Activated CD4-positive, alpha-beta T cell treated with anti-CD3 and anti-CD28 coated beads for 36 hours (primary cell): ENCODE measurements around the gene TMEM266. TPM values are rescaled to one million over a fixed set of nuclear protein-coding genes. Genes with fewer than 3 reads are reported as not detected.

Experiments
- ATAC-seq: fragments of 200-7000 bp; cut with Tn5 transposase; one replicate; pipeline ENCODE4 v1.10.0; 2021; ENCODE audit warnings: mild to moderate bottlenecking, moderate library complexity
- CTCF ChIA-PET: fragments of 350-600 bp; sonication (Branson Sonifier 250); formaldehyde crosslinking; loops from one replicate; lab custom pipeline; 2021; ENCODE audit warnings: antibody characterized with exemption; lab: Charles Lee
- POLR2A ChIA-PET: fragments of 350-600 bp; sonication (Branson Sonifier 250); formaldehyde crosslinking; loops from one replicate; lab custom pipeline; 2021; ENCODE audit warnings: antibody characterized with exemption, inconsistent platforms; lab: Charles Lee
- DNase-seq: peaks from one replicate; pipeline ENCODE4 v3.0.0-alpha.2; 2020
- H3K27ac Mint-ChIP-seq: one replicate; pipeline ENCODE4 v1.8.0; 2021; ENCODE audit warnings: mixed read lengths
- H3K27me3 Mint-ChIP-seq: one replicate; pipeline ENCODE4 v1.8.0; 2021; ENCODE audit warnings: mixed read lengths
- H3K36me3 Mint-ChIP-seq: one replicate; pipeline ENCODE4 v1.8.0; 2021; ENCODE audit warnings: low read depth, mixed read lengths
- H3K4me1 Mint-ChIP-seq: one replicate; pipeline ENCODE4 v1.8.0; 2021; ENCODE audit warnings: mixed read lengths
- H3K4me3 Mint-ChIP-seq: one replicate; pipeline ENCODE4 v1.8.0; 2021; ENCODE audit warnings: mild to moderate bottlenecking, moderate library complexity, mixed read lengths
- H3K9me3 Mint-ChIP-seq: one replicate; pipeline ENCODE4 v1.8.0; 2021; ENCODE audit warnings: low read depth, mixed read lengths
- intact Hi-C, 2 experiments: fragments of 100-400 bp; cut with DNase I in 1 of 2; cut with micrococcal nuclease in 1 of 2; formaldehyde crosslinking; loops; one replicate each; pipeline versions ENCODE4 v1.14.2 to v1.15.1; 2022 to 2024; cut with DNase I, micrococcal nuclease
- total RNA-seq, 2 experiments: library from RNA; stranded (reverse); gene quantifications; one replicate each; pipeline ENCODE4 v1.2.3, GENCODE V29; 2021

Gene TMEM266
- total RNA-seq, 2 experiments from 2014 or later, result not detected

GRCh38 chr15:76204916-76205460, 145.2 kb downstream of the TMEM266 start:
- Mint-ChIP-seq H3K9me3 (no peaks in the 10 kb centered on the region), H3K4me3 (no peak overlapping the region), H3K27ac (no peak overlapping the region), H3K4me1 (no peaks in the 10 kb centered on the region), H3K27me3 (no peaks in the 10 kb centered on the region), H3K36me3 (no peaks in the 10 kb centered on the region)
- ATAC-seq (no peak), DNase-seq (no peak)
- POLR2A ChIA-PET, result no interaction called here
- CTCF ChIA-PET, result no interaction called here
- intact Hi-C loops, result no loop called here

DNA sequence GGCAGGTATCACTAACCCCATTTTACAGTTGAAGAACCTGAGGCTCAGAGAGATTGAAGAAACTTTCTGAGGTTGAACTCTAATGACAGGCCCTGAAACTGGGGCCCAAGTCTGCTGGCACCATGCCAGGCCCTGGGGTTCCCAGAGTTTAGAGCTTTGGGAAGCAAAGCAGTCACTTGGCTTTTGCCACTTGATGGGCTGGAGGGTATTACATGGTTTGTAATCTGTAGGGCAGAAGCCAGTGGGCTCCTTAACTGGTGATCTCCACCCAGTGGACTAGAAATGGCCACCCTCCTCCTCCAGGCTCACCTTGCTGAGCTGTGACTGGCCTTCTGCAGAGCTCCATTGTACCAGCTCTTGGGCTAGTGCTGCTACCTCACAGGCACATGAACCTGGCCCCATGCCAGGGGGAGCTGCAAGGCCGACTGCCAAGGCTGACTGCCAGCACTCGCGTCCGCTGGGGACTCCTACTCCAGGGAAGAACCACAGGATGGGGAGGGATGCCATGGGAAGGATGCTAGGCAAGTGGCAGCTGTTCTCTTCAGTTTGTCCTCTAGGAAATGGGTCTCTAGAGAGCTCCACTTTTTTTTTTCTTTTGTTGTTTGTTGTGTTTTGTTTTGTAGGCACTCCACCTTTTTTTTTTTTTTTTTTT, 146.7 kb downstream of the TMEM266 start:
- no peaks in the 10 kb centered on the region for H3K4me1 Mint-ChIP-seq
- POLR2A ChIA-PET, result interaction anchor here (1.0 kb wide), 1 partner anchor 53 kb away, joined by 4 read pairs; no protein-coding TSS in a partner anchor
- H3K27me3 Mint-ChIP-seq, result no peaks in the 10 kb centered on the region
- intact Hi-C loops, result no loop called here
- H3K36me3 Mint-ChIP-seq, result peaks cover 4% of the 10 kb centered on the region
- H3K27ac Mint-ChIP-seq, result no peak overlapping the region
- no peak for ATAC-seq
- no peak overlapping the region for H3K4me3 Mint-ChIP-seq
- H3K9me3 Mint-ChIP-seq, result no peaks in the 10 kb centered on the region
- CTCF ChIA-PET, result interaction anchor here (0.6 to 1.2 kb wide), 4 partner anchors 15 to 129 kb away, joined by 3 to 4 read pairs (median 4); no protein-coding TSS in a partner anchor
- no peak for DNase-seq

DNA sequence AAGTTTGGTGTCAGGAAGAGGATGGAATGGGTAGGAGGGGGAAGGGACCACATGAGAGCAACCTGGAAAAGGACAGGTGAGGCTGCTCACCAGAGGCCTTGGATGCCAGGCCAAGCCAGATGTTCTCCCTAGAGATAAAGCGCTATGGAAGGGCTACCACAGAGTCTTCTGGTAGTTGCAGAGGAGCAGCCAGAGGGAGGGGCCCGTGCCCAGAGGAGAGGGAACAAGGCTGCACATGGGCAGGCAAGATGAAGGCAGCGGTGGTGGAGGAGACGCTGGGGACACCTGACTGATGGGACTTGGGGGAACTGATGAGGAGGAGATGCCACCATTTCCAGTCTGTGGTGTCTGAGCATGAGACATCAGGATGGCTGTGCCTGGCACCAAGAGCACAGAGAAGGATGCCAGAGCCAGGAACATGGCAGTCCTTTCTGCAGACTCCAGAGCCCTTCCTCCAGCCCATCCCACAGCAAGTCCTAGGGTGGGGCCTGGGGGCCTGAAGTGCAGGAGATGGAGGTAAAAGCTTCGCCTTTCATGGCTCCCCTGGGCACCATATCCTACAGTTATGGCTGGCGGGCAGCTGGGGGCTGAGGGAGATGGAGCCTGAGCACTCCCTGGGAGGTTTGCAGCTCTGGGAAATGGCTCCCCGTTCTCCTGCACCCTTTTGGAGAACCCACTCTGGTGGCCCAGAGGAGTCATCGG, 148.4 kb downstream of the TMEM266 start:
- H3K27ac Mint-ChIP-seq, result no peak overlapping the region

DNA sequence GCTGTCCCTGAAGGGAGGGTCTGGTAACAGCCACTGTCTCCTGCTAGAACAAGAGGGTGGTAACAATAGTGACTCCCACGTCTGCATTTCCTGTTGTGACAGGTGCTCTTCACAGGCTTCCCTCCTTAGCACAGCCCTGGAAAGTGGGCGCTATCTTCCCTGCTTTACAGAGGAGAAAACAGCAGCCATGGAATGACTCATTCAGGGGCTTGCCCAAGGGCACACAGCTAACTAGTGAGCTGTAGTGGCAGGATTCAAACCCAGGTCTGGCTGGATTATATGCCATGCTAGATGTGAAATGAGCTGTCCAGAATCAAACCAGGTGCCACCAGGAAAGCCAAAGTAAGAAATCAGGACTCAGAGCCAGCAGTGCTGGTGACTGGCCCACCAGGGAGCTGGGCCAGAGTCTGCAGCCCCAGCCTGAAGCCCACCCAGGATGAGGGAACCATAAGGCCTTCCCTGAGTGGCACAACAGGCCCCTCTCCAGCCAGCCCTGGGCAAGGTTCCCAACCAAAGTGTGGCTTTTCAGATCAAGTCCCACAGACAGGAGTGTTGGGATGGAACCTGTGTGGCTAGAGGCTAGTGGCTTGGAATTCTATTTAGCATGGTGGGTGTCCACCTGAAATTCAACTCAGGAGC, 149.1 kb downstream of the TMEM266 start:
- H3K27ac Mint-ChIP-seq, result no peak overlapping the region
- POLR2A ChIA-PET, result no interaction called here
- H3K4me3 Mint-ChIP-seq, result no peak overlapping the region
- peaks cover 4% of the 10 kb centered on the region for H3K36me3 Mint-ChIP-seq
- no peaks in the 10 kb centered on the region for H3K27me3 Mint-ChIP-seq
- DNase-seq (peak; percentile 26), ATAC-seq (peak; percentile 78)
- CTCF ChIA-PET, result interaction anchor here (0.6 to 0.7 kb wide), 2 partner anchors 659 to 816 kb away, joined by 4 read pairs; no protein-coding TSS in a partner anchor
- H3K9me3 Mint-ChIP-seq, result no peaks in the 10 kb centered on the region
- intact Hi-C loops, result no loop called here
- no peaks in the 10 kb centered on the region for H3K4me1 Mint-ChIP-seq

More for the DNA sequence above, 148.4 kb downstream of the TMEM266 start:
- no peaks in the 10 kb centered on the region for H3K9me3 Mint-ChIP-seq
- intact Hi-C loops, result no loop called here
- no peaks in the 10 kb centered on the region for H3K4me1 Mint-ChIP-seq
- no peak overlapping the region for H3K4me3 Mint-ChIP-seq
- CTCF ChIA-PET, result interaction anchor here (0.6 to 0.7 kb wide), 2 partner anchors 816 to 1413 kb away, joined by 3 to 4 read pairs; no protein-coding TSS in a partner anchor
- DNase-seq (no peak), ATAC-seq (no peak)
- POLR2A ChIA-PET, result no interaction called here
- H3K36me3 Mint-ChIP-seq, result peaks cover 4% of the 10 kb centered on the region
- H3K27me3 Mint-ChIP-seq, result no peaks in the 10 kb centered on the region

GRCh38 chr15:76209523-76209922, 149.7 kb downstream of the TMEM266 start:
- Mint-ChIP-seq H3K27ac (no peak overlapping the region), H3K4me1 (no peaks in the 10 kb centered on the region), H3K27me3 (no peaks in the 10 kb centered on the region), H3K36me3 (peaks cover 4% of the 10 kb centered on the region), H3K9me3 (no peaks in the 10 kb centered on the region), H3K4me3 (no peak overlapping the region)
- ATAC-seq, result no peak
- DNase-seq, result no peak
- intact Hi-C loops, result no loop called here
- ChIA-PET POLR2A (no interaction called here), CTCF (no interaction called here)

DNA sequence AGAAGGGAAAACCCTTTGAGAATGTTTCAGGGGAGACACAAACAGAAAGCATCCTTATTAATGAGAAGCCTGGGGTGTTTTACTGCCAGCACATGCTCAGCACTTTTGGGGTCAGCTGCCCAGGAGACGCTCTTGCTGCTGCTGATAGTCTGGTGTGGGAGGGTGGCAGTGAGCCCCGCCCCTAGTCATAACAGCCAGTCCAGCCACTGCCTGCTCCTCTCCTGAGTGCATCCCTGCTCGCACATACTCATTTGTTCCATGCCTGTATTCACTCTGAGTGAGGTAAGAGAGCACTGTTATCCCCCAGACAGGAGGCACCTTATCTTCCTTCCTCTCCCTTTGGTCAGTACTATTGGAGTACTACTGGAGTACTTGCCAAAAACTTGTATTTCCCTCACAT, 150.2 kb downstream of the TMEM266 start:
- ATAC-seq, result peak; percentile 55
- H3K27ac Mint-ChIP-seq, result no peak overlapping the region
- H3K4me3 Mint-ChIP-seq, result no peak overlapping the region
- POLR2A ChIA-PET, result no interaction called here
- H3K27me3 Mint-ChIP-seq, result no peaks in the 10 kb centered on the region
- no peaks in the 10 kb centered on the region for H3K9me3 Mint-ChIP-seq
- intact Hi-C loops, result no loop called here
- CTCF ChIA-PET, result no interaction called here
- peaks cover 4% of the 10 kb centered on the region for H3K36me3 Mint-ChIP-seq
- H3K4me1 Mint-ChIP-seq, result no peaks in the 10 kb centered on the region
- no peak for DNase-seq

- H3K9me3 Mint-ChIP-seq, result no peaks in the 10 kb centered on the region
- H3K4me1 Mint-ChIP-seq, result no peaks in the 10 kb centered on the region
- DNase-seq, result no peak
- intact Hi-C loops, result no loop called here
- ATAC-seq, result no peak
- H3K27me3 Mint-ChIP-seq, result no peaks in the 10 kb centered on the region
- CTCF ChIA-PET, result interaction anchor here (1.1 to 1.6 kb wide), 2 partner anchors 24 to 64 kb away, joined by 3 to 7 read pairs; no protein-coding TSS in a partner anchor
- H3K4me3 Mint-ChIP-seq, result no peak overlapping the region
- peaks cover 9% of the 10 kb centered on the region for H3K36me3 Mint-ChIP-seq
- POLR2A ChIA-PET, result no interaction called here
- H3K27ac Mint-ChIP-seq, result no peak overlapping the region
Measured at GRCh38 chr15:76215634-76216033, 155.8 kb downstream of the TMEM266 start.

DNA sequence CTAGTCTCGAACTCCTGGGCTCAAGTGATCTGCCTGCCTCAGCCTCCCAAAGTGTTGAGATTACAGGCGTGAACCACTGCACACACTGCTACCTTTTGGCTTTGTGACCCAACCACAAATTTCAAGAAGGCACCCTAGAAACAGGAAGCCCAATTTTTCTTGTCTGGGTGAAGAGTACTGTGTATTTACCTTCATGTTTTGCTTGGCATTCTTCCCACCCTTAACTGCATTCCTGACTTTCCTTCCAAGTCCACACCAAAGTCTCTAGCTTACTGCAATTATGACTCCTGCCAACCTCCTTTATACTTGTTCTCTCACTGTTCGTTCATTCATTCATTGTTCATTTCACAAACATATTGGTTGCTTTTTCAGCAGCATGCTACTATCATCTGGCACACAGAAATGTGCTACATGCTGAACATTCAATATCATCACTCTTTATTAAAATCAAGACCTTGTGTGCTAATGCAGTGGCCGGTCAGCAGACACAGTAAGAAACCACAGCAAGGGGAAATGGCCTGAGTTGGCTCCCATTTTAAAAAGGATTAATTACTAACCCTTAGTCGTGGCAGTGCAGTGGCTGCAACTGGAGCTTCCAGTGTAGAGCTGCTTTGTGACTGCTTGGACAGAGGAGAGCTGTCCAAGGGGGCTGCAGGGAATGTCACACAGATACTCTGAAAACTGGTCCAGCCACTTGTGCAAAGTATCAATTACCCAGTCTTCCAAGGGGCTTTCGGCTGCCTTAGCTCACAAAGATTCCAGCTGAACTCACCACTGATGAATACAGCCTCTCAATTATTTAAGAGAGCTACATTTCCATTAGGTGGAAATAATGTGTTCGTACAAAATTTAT, 157.5 kb downstream of the TMEM266 start:
- Mint-ChIP-seq H3K27me3 (no peaks in the 10 kb centered on the region), H3K4me1 (no peaks in the 10 kb centered on the region), H3K36me3 (peaks cover 11% of the 10 kb centered on the region), H3K4me3 (no peak overlapping the region), H3K27ac (no peak overlapping the region), H3K9me3 (no peaks in the 10 kb centered on the region)
- no peak for DNase-seq
- intact Hi-C loops, result no loop called here
- POLR2A ChIA-PET, result no interaction called here
- no peak for ATAC-seq
- CTCF ChIA-PET, result no interaction called here

- Mint-ChIP-seq H3K27me3 (no peaks in the 10 kb centered on the region), H3K27ac (no peak overlapping the region)
Measured at GRCh38 chr15:76217882-76218217, 158.1 kb downstream of the TMEM266 start.

DNA sequence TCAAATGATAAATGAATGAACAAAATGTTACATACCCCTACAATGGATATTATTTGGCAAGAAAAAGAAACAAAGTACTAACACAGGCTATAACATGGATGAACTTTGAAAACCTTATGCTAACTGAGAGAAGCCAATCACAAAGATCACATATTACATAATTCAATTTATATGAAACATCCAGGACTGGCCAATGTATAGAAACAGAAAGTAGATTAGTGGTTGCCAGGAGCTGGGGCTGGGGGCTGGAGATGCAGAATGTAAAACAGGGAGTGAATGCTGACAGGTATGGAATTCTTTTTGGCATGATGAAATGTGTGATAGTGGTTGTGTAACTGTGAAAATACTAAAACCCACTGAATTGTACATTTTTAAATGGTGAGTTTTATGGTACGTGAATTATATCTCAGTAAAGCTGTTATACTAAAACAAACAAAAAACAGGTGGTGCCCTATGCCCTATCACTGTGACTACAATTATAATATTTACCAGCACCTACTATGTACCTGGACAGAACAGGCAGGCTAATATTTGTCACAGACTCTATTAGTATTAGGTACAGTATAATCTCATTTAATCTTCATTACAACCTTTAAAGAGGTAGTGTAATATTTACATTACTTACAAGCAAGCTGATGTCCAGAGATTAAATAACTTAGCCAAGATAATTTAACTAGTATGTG, 161.4 kb downstream of the TMEM266 start:
- no peak overlapping the region for H3K4me3 Mint-ChIP-seq
- DNase-seq, result no peak
- CTCF ChIA-PET, result interaction anchor here (0.7 kb wide), 1 partner anchor 91 kb away, joined by 3 read pairs; no protein-coding TSS in a partner anchor
- no peak for ATAC-seq
- no peaks in the 10 kb centered on the region for H3K27me3 Mint-ChIP-seq
- H3K27ac Mint-ChIP-seq, result no peak overlapping the region
- H3K9me3 Mint-ChIP-seq, result no peaks in the 10 kb centered on the region
- intact Hi-C loops, result no loop called here
- H3K4me1 Mint-ChIP-seq, result peaks cover 2% of the 10 kb centered on the region
- POLR2A ChIA-PET, result interaction anchor here (0.6 kb wide), 1 partner anchor 256 kb away, joined by 3 read pairs; no protein-coding TSS in a partner anchor
- H3K36me3 Mint-ChIP-seq, result peaks cover 29% of the 10 kb centered on the region

More at GRCh38 chr15:76217882-76218217, 158.1 kb downstream of the TMEM266 start:
- peaks cover 11% of the 10 kb centered on the region for H3K36me3 Mint-ChIP-seq
- intact Hi-C loops, result no loop called here
- POLR2A ChIA-PET, result no interaction called here
- CTCF ChIA-PET, result no interaction called here
- no peaks in the 10 kb centered on the region for H3K9me3 Mint-ChIP-seq
- DNase-seq, result no peak
- no peak for ATAC-seq
- H3K4me1 Mint-ChIP-seq, result no peaks in the 10 kb centered on the region
- no peak overlapping the region for H3K4me3 Mint-ChIP-seq
